GM12864 (cell line): Measurements from ENCODE around the gene HOXB4.

Experiments used
- DNase-seq: peaks from one replicate; pipeline ENCODE4 v3.0.0-alpha.2; 2011; ENCODE audit warnings: low read depth
- H3K4me3 ChIP-seq: 2 replicates; pipeline ENCODE4 v1.5.1; 2011; ENCODE audit warnings: mild to moderate bottlenecking, low read depth, low read length, control low read depth
- TF ChIP-seq, protein P1 (sequence below): IDR thresholded peaks from 2 replicates; pipeline ENCODE4 v1.5.1; 2011; ENCODE audit warnings: low read depth, mild to moderate bottlenecking, moderate library complexity, low read length, control low read depth, inconsistent platforms; ENCODE audit errors: missing control alignments

HOXB4 gene

DNA sequence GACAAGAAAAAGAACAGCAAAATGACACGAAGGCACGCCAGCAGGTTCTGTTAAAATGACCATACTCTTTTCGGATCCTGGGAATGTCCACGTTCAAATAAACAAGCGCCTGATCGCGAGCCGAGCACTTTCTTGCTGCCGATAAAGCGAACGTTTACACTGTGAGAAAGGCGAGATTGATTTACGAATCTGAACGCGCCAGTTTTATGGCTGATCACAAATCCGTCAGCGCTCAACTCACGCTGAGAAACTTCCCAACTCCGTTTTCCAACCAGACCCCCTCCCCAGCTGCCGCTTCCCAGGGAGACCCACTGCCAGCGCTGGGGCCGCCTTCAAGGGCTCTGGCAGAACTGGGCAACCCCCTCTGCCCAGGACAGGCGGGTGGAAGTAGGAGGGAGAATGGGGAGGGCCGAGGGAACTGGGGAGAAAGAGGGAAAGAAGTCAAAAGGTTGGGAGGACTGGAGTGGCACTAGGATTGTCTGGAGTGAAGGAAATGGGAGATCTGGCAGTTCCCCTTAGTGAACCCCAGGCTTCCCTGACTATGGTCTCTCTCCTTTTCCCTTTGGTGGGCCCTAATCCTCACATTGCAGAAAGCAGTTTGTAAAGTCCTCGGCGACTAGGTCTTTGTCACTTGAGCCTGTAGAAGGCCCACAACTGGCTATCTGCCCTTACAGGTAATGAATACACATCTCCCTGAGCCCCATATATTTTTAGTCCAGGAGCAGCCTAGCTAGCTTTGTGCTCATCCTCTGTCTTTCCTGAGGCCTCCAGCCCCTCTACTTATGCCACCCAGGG is 6.9 kb downstream of the HOXB4 start:
- DNase-seq, result no peak
- H3K4me3 ChIP-seq, result no peak overlapping the region
- TF ChIP-seq, protein P1, sequence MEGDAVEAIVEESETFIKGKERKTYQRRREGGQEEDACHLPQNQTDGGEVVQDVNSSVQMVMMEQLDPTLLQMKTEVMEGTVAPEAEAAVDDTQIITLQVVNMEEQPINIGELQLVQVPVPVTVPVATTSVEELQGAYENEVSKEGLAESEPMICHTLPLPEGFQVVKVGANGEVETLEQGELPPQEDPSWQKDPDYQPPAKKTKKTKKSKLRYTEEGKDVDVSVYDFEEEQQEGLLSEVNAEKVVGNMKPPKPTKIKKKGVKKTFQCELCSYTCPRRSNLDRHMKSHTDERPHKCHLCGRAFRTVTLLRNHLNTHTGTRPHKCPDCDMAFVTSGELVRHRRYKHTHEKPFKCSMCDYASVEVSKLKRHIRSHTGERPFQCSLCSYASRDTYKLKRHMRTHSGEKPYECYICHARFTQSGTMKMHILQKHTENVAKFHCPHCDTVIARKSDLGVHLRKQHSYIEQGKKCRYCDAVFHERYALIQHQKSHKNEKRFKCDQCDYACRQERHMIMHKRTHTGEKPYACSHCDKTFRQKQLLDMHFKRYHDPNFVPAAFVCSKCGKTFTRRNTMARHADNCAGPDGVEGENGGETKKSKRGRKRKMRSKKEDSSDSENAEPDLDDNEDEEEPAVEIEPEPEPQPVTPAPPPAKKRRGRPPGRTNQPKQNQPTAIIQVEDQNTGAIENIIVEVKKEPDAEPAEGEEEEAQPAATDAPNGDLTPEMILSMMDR, result no peak

GRCh38 chr17:48570325-48571023 is 7.7 kb downstream of the HOXB4 start:
- TF ChIP-seq, protein P1, result no peak
- no peak overlapping the region for H3K4me3 ChIP-seq
- DNase-seq, result no peak

DNA sequence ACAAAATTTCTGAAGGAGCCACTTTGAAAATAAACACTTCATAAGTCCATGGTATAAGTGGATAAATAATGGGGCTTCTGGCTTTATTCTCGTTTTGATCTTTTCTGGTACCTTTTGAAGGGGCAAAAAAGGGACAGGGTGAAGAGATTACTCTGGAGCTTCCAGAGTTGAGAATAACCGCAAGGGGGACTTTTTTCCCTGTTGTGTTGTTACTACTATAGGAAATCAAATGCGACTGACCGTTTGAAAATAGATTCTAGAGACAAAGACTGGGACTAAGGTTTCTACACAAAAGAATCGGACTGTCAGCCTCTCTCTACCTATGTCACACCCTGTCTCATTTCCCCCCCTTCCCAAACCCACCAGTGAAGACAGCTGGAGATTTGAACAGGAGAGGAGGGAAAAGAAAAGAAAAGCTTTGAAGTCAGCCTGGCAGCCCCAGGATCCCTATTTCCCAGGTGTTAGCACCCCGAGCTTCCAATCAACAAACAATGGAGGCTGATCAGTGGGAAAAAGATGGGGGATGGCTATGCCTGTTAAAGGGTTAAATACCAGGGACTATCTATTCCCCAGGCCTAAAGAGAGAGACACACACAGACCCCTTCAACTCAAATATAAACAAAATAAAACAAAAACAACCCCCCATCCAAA is 8.4 kb downstream of the HOXB4 start:
- no peak overlapping the region for H3K4me3 ChIP-seq
- no peak for DNase-seq
- TF ChIP-seq, protein P1, result no peak

GRCh38 chr17:48569240-48569582 is 8.9 kb downstream of the HOXB4 start:
- no peak for DNase-seq
- TF ChIP-seq, protein P1, result no peak
- no peak overlapping the region for H3K4me3 ChIP-seq

DNA sequence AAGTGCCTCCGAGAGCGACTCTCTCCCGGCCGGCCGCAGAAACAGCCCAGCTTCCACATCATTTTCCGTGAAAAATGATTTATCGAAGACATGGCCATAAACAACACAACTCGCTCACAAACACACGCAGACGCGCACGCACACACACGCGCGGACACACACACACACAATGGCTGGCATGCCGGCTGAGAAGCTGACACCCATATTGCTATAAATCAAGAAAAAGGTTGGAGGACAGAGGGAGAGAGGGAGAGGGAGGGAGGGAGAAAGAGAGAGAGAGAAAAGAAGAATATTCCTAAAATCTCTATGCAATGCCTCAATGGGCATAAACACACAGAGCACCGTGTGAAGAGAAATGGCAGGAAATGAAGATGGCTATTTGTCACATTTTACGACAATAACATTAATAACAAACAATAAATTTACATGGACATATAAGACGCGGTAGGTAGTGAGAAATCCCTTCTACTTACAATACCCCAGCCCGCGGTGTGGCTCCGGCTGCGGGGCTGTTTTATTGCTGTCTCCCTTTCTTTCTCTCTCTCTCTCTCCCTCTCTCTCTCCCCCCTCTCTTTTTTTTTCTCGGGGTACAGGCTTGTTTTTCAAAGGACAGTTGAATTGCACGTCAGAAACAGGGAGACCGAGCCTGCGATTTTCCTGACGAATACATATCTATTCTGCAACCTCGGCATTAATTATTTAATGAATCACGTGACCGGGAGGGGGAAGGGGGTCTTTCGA is 9.5 kb downstream of the HOXB4 start:
- no peak for DNase-seq
- TF ChIP-seq, protein P1, result no peak
- H3K4me3 ChIP-seq, result no peak overlapping the region

GRCh38 chr17:48567646-48568354 is 10.3 kb downstream of the HOXB4 start:
- H3K4me3 ChIP-seq, result no peak overlapping the region
- no peak for DNase-seq
- TF ChIP-seq, protein P1, result no peak
